OCI-M2 (cell line): ENCODE data around the gene ACOT6.
"Not testable (repeated sequence)": the region's sequence is repeated elsewhere in the genome, so short reads cannot be mapped to it uniquely, and the experiment has no call there.

Experiments used
- DNase-seq: peaks from one replicate; lab custom pipeline; 2025; ENCODE audit not compliant: unreplicated experiment; lab: John Stamatoyannopoulos, UW

ACOT6 gene

GRCh38 chr14:73644531-73645247 lies 32.4 kb downstream of the ACOT6 start, which contains the start of gene DNAL1:
TSS of gene DNAL1 (plus strand) at chr14:73644986. CDS start at chr14:73645040, 54 bp downstream.
- peak; percentile 83 for DNase-seq

- DNase-seq = no peak
Observed at GRCh38 chr14:73645248-73645610, 32.9 kb downstream of the ACOT6 start.

GRCh38 chr14:73651005-73651404 lies 38.7 kb downstream of the ACOT6 start:
- DNase-seq = no peak

GRCh38 chr14:73655851-73656250 lies 43.5 kb downstream of the ACOT6 start:
- no peak for DNase-seq

- DNase-seq = not testable (repeated sequence)
Observed at GRCh38 chr14:73659202-73659601, 46.9 kb downstream of the ACOT6 start.

GRCh38 chr14:73660511-73660910 lies 48.2 kb downstream of the ACOT6 start:
- no peak for DNase-seq

- DNase-seq = no peak
Observed at GRCh38 chr14:73661872-73662271, 49.6 kb downstream of the ACOT6 start.

- no peak for DNase-seq
Observed at GRCh38 chr14:73662487-73662943, 50.2 kb downstream of the ACOT6 start.

GRCh38 chr14:73663548-73664212 lies 51.4 kb downstream of the ACOT6 start:
- DNase-seq = no peak

- no peak for DNase-seq
Observed at GRCh38 chr14:73665130-73665529, 52.8 kb downstream of the ACOT6 start.

- DNase-seq = no peak
Observed at GRCh38 chr14:73666583-73666982, 54.3 kb downstream of the ACOT6 start.

GRCh38 chr14:73667854-73668253 lies 55.5 kb downstream of the ACOT6 start:
- DNase-seq = no peak
